GM18858 (cell line): ENCODE results near the gene SH3PXD2B.

ENCODE experiments used
- ATAC-seq: cut with Tn5 transposase; IDR thresholded peaks from one replicate; pipeline ENCODE4 v1.9.1; 2021; ENCODE audit not compliant: unreplicated experiment

Gene SH3PXD2B

GRCh38 chr5:172454358-172455086 is at the start of gene SH3PXD2B:
Gene SH3PXD2B (minus strand): TSS chr5:172454525. CDS start chr5:172454352, 173 bp downstream.
- no peak for ATAC-seq

- ATAC-seq, result no peak
Observed at GRCh38 chr5:172502969-172503368, 48.6 kb upstream of the SH3PXD2B start.

- no peak for ATAC-seq
Observed at GRCh38 chr5:172502410-172502809, 48.1 kb upstream of the SH3PXD2B start.

GRCh38 chr5:172501708-172502320 is 47.5 kb upstream of the SH3PXD2B start:
- no peak for ATAC-seq

DNA sequence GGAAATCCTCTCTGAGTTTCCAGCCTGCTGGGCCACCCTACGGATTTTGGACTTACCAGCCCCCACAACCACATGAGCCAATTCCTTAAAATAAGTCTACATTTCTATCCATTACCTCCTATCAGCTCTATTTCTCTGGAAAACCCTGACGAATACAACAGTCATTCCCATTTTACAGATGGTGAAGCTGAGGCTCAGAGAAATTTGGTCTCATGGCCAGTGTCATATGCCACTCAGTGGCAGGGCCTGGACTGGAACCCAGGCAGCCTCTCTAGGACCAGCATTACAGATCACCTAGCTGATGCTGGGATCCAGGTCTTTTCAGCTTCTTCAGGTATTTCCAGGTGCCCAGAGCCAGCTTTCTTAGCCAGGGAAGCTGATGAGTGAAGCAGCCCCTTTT is 45.0 kb upstream of the SH3PXD2B start:
- ATAC-seq, result no peak

DNA sequence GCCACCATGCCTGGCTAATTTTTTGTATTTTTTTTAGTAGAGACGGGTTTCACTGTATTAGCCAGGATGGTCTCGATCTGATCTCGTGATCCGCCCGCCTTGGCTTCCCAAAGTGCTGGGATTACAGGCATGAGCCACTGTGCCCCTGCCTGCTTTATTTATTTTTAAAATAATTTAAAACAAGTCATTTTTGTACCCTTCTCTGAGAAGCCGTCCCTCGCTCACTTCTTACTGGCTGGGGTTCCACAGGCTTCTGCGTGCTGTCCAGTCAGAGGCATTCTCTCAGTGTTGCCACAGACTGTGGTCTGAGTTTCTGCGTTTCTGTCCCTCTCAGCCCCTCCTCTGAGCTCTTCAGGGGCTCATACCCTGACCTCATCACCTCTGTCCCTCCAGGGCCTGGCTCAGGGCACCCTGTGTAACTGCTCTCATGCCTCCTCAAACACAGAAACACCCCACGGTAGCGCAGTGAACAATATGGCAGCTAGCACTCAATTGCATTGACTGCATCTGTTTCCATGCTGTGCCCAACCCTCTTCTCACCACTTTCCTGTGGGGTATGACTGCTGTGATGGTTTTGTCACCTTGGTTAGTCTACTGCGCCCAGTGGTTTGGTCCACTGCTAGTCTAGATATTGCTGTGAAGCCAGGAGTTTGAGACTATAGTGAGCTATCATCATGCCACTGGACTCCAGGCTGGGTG is 44.3 kb upstream of the SH3PXD2B start:
- ATAC-seq, result no peak

- no peak for ATAC-seq
Observed at GRCh38 chr5:172497591-172498255, 43.4 kb upstream of the SH3PXD2B start.

- ATAC-seq, result no peak
Observed at GRCh38 chr5:172496671-172497371, 42.5 kb upstream of the SH3PXD2B start.

DNA sequence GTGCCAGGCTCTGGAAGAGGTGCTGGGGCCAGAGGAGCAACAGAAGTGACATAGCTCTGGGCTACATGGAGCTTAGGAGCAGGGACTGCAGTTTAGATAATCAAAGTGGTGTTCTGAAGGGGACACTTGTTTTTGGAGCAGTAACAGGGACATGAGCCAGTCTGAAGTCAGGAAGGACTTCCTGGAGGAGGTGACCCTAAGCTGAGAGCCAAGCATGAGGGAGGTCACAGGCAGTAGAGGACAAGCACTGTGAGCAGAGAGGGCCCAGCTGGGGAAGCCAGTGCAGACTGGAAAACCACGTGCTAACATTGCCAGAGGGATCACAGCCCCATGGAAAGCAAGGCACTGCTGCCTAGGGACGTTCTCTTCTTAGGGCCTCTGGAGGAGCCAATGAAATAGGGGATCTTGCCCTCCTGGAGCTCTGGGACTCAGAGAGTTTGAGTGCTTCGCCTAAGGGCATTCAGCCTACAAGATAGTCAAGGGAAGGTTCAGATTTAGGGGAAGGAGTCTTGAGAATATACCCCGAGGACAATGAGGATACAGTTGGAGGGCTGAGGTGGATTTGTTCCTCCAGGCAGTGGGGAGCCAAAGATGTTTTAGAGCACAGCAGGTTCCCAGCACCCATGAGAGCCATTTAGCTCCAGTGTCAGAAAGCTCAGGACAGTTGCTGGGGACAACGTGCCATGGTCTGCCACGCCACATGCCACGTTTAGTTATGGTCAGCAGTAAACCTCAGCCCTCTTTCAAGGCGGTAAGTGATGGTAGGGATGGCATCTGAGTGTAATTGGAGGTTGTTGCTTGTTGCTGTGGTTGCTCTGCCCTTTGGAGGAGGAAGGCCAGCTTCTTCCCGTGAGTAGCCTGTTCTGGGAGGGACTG is 40.5 kb upstream of the SH3PXD2B start:
- no peak for ATAC-seq

- no peak for ATAC-seq
Observed at GRCh38 chr5:172493906-172494305, 39.6 kb upstream of the SH3PXD2B start.

DNA sequence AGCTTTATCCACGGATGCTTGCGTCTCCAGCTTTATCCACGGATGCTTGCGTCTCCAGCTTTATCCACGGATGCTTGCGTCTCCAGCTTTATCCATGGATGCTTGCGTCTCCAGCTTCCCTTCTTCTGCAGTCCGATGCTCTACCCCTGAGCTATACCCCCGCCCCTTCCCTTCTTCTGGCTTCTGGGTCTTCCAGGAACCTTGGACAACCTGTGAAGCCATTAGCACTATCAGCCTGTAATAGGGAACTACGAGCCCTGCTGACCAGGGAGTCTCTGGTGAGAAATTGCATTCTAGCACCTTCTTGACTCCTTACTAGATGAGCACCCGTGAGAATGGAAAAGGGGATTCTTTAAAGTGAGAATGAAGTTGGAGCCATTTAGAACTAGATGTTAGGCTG is 39.1 kb upstream of the SH3PXD2B start:
- no peak for ATAC-seq

- no peak for ATAC-seq
Observed at GRCh38 chr5:172493002-172493401, 38.7 kb upstream of the SH3PXD2B start.

- ATAC-seq, result no peak
Observed at GRCh38 chr5:172492097-172492840, 37.9 kb upstream of the SH3PXD2B start.

DNA sequence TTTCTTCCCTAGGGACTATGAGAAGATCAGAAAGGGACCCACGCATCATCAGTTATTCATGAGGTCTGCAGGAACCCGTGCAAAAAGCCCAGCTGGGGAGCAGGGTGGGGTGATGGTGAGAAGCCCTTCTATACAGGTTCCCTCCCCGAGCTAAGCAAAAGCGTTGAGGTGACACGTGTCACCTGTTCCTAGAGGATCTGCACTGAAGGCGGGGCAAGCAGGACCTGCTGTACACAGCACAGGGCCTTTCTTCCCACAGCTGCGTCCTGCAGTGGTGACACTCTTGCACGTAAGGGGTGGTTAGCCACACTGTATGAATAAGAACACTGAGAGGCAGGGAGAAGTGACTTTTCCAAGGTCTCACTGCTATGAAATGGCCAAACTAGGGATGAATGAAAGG is 37.2 kb upstream of the SH3PXD2B start:
- ATAC-seq, result no peak

DNA sequence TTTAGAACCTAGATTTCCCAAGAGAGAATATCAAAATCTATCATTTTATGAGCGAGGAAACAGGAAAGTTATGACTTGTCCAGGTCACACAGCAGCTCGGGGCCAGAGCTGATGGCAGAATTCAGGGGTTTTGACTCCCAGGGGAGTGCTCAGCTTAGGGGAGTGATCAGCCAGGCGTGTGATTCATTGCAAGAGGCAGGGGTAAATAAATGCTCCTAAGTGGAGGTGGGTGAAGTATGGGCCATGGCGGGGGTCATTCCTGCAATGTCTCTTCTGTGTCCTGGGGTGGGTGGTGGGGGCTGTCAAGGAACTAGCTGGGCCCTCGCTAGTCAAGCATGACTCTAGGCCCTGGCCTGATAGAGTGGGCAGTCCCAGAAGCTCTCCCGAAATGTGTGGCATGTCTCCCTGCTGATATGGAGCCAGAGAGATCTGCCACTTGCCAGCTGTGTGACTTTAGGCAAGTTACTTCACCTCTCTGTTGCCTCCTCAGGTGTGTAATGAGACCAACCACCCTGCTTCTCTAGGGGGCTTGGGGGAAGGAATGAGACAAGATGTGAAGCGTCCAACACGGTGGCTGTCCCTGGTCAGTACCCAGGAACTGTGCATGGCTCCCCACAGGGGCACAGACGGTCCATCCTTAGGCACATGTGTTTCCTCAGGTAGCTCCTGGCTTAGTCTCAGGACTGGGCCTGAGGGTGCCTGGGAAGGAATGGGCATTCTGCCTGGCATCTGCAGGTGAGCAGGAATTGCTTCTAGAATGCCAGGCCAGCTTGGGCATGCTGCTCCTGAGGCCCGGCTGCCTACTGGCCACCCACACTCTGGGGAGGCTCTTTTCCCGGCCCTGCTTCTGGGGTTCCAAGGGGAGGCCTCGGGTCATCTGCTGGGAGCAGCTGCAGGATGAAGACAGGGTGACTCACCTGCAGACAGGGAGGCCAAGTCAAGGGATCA is 36.5 kb upstream of the SH3PXD2B start:
- no peak for ATAC-seq

- ATAC-seq, result no peak
Observed at GRCh38 chr5:172488221-172488620, 33.9 kb upstream of the SH3PXD2B start.

- ATAC-seq, result no peak
Observed at GRCh38 chr5:172487671-172488070, 33.3 kb upstream of the SH3PXD2B start.

DNA sequence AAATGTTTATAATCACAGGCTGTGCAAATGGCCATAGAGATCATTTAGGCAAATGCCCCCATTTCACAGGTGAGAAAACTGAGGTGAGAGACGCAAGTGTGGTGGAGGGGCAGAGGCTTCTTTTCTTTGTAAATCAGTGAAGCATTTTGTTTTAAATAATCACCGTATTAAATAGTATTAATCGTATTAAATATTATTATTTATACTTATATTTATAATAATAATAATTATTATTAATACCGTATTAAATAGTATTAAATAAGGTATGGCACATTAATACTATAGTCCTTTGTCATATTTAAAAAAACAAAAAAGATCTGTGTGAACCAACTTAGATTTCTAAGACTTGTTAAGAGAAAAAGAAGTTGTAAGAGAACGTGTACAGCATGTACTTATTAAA is 32.6 kb upstream of the SH3PXD2B start:
- no peak for ATAC-seq
